Activated CD4-positive, alpha-beta memory T cell treated with anti-CD3 and anti-CD28 coated beads for 36 hours (primary cell): ENCODE measurements around the gene NAXD. TPM values are rescaled to one million over a fixed set of nuclear protein-coding genes. Genes with fewer than 3 reads are reported as not detected.
"Not testable (repeated sequence)": the region's sequence is repeated elsewhere in the genome, so short reads cannot be mapped to it uniquely, and the experiment has no call there.

Source experiments
- CTCF ChIA-PET: fragments of 350-600 bp; sonication (Branson Sonifier 250); formaldehyde crosslinking; loops from one replicate; lab custom pipeline; 2021; ENCODE audit warnings: antibody characterized with exemption, inconsistent platforms; lab: Charles Lee
- POLR2A ChIA-PET: fragments of 350-600 bp; sonication (Branson Sonifier 250); formaldehyde crosslinking; loops from one replicate; lab custom pipeline; 2021; ENCODE audit warnings: antibody characterized with exemption; lab: Charles Lee
- DNase-seq: peaks from one replicate; pipeline ENCODE4 v3.0.0-alpha.2; 2020
- H3K27ac Mint-ChIP-seq: one replicate; pipeline ENCODE4 v1.8.0; 2021; ENCODE audit warnings: mixed read lengths
- H3K27me3 Mint-ChIP-seq: one replicate; pipeline ENCODE4 v1.8.0; 2021; ENCODE audit warnings: mixed read lengths
- H3K36me3 Mint-ChIP-seq: one replicate; pipeline ENCODE4 v1.8.0; 2021; ENCODE audit warnings: mixed read lengths
- H3K4me1 Mint-ChIP-seq: one replicate; pipeline ENCODE4 v1.8.0; 2021; ENCODE audit warnings: low read depth, mixed read lengths
- H3K4me3 Mint-ChIP-seq: one replicate; pipeline ENCODE4 v1.8.0; 2021; ENCODE audit warnings: mild to moderate bottlenecking, mixed read lengths
- H3K9me3 Mint-ChIP-seq: one replicate; pipeline ENCODE4 v1.8.0; 2021; ENCODE audit warnings: mixed read lengths
- intact Hi-C: fragments of 100-400 bp; cut with micrococcal nuclease; formaldehyde crosslinking; loops from one replicate; pipeline ENCODE4 v1.15.1; 2023
- total RNA-seq, 2 experiments: library from RNA; stranded (reverse); gene quantifications; one replicate each; pipeline ENCODE4 v1.2.3, GENCODE V29; 2021

The NAXD gene
- total RNA-seq, 2 experiments from 2014 or later = 22.6 to 22.9 TPM

- H3K27me3 Mint-ChIP-seq = no peaks in the 10 kb centered on the region
- ChIA-PET CTCF (no interaction called here), POLR2A (no interaction called here)
- H3K9me3 Mint-ChIP-seq = peaks cover 8% of the 10 kb centered on the region
- no peak overlapping the region for H3K27ac Mint-ChIP-seq
- intact Hi-C loops = no loop called here
- peaks cover 58% of the 10 kb centered on the region for H3K36me3 Mint-ChIP-seq
- no peak overlapping the region for H3K4me3 Mint-ChIP-seq
- no peak for DNase-seq
- peaks cover 16% of the 10 kb centered on the region for H3K4me1 Mint-ChIP-seq
Observed at GRCh38 chr13:110663491-110663890, 48.1 kb downstream of the NAXD start.

GRCh38 chr13:110664041-110664440, 48.7 kb downstream of the NAXD start:
- H3K27me3 Mint-ChIP-seq = no peaks in the 10 kb centered on the region
- DNase-seq = no peak
- H3K36me3 Mint-ChIP-seq = peaks cover 61% of the 10 kb centered on the region
- ChIA-PET CTCF (interaction anchor here (1.4 kb wide), 1 partner anchor 17 kb away, joined by 3 read pairs; no protein-coding TSS in a partner anchor), POLR2A (no interaction called here)
- no peak overlapping the region for H3K27ac Mint-ChIP-seq
- H3K4me1 Mint-ChIP-seq = peaks cover 11% of the 10 kb centered on the region
- no peak overlapping the region for H3K4me3 Mint-ChIP-seq
- intact Hi-C loops = no loop called here
- peaks cover 8% of the 10 kb centered on the region for H3K9me3 Mint-ChIP-seq

GRCh38 chr13:110664673-110665072, 49.3 kb downstream of the NAXD start:
- Mint-ChIP-seq H3K36me3 (peaks cover 60% of the 10 kb centered on the region), H3K27ac (no peak overlapping the region), H3K9me3 (peaks cover 8% of the 10 kb centered on the region), H3K4me3 (no peak overlapping the region), H3K27me3 (no peaks in the 10 kb centered on the region), H3K4me1 (peaks cover 6% of the 10 kb centered on the region)
- ChIA-PET CTCF (interaction anchor here (1.4 kb wide), 1 partner anchor 17 kb away, joined by 3 read pairs; no protein-coding TSS in a partner anchor), POLR2A (no interaction called here)
- DNase-seq = no peak
- intact Hi-C loops = no loop called here

- H3K36me3 Mint-ChIP-seq = peaks cover 58% of the 10 kb centered on the region
- H3K4me1 Mint-ChIP-seq = peaks cover under 1% of the 10 kb centered on the region
- no peak overlapping the region for H3K4me3 Mint-ChIP-seq
- H3K27me3 Mint-ChIP-seq = no peaks in the 10 kb centered on the region
- ChIA-PET POLR2A (no interaction called here), CTCF (interaction anchor here (1.4 kb wide), 1 partner anchor 16 kb away, joined by 3 read pairs; no protein-coding TSS in a partner anchor)
- H3K9me3 Mint-ChIP-seq = peaks cover 8% of the 10 kb centered on the region
- no peak for DNase-seq
- intact Hi-C loops = no loop called here
- no peak overlapping the region for H3K27ac Mint-ChIP-seq
Observed at GRCh38 chr13:110665491-110666254, 50.3 kb downstream of the NAXD start.

GRCh38 chr13:110666255-110666533, 50.8 kb downstream of the NAXD start:
- Mint-ChIP-seq H3K4me1 (peaks cover 5% of the 10 kb centered on the region), H3K9me3 (peaks cover 7% of the 10 kb centered on the region), H3K27me3 (no peaks in the 10 kb centered on the region), H3K36me3 (peaks cover 59% of the 10 kb centered on the region), H3K27ac (no peak overlapping the region), H3K4me3 (no peak overlapping the region)
- CTCF ChIA-PET = interaction anchor here (1.0 kb wide), 1 partner anchor 73 kb away, joined by 3 read pairs; no protein-coding TSS in a partner anchor
- intact Hi-C loops = no loop called here
- POLR2A ChIA-PET = no interaction called here
- DNase-seq = no peak

- intact Hi-C loops = no loop called here
- Mint-ChIP-seq H3K9me3 (no peaks in the 10 kb centered on the region), H3K4me1 (peaks cover 10% of the 10 kb centered on the region), H3K4me3 (no peak overlapping the region), H3K27ac (no peak overlapping the region), H3K27me3 (no peaks in the 10 kb centered on the region), H3K36me3 (peaks cover 49% of the 10 kb centered on the region)
- CTCF ChIA-PET = no interaction called here
- no peak for DNase-seq
- POLR2A ChIA-PET = no interaction called here
Observed at GRCh38 chr13:110669036-110669435, 53.7 kb downstream of the NAXD start.

- H3K27ac Mint-ChIP-seq, CTCF ChIA-PET, intact Hi-C loops, POLR2A ChIA-PET, H3K27me3 Mint-ChIP-seq, H3K4me1 Mint-ChIP-seq, H3K9me3 Mint-ChIP-seq, DNase-seq, H3K4me3 Mint-ChIP-seq: not testable (repeated sequence)
- peaks cover 55% of the 10 kb centered on the region for H3K36me3 Mint-ChIP-seq
Observed at GRCh38 chr13:110669814-110670213, 54.5 kb downstream of the NAXD start.

GRCh38 chr13:110676595-110677587, 61.5 kb downstream of the NAXD start:
- H3K27ac Mint-ChIP-seq = no peak overlapping the region
- intact Hi-C loops = no loop called here
- H3K9me3 Mint-ChIP-seq = peaks cover 2% of the 10 kb centered on the region
- peaks cover 64% of the 10 kb centered on the region for H3K36me3 Mint-ChIP-seq
- CTCF ChIA-PET = interaction anchor here (0.7 to 1.0 kb wide), 2 partner anchors 143 to 355 kb away, joined by 4 to 5 read pairs; no protein-coding TSS in a partner anchor
- DNase-seq = peak; percentile 41
- H3K4me1 Mint-ChIP-seq = peaks cover 21% of the 10 kb centered on the region
- no peak overlapping the region for H3K4me3 Mint-ChIP-seq
- POLR2A ChIA-PET = interaction anchor here (0.9 kb wide), 1 partner anchor 39 kb away, joined by 3 read pairs; no protein-coding TSS in a partner anchor
- H3K27me3 Mint-ChIP-seq = no peaks in the 10 kb centered on the region

- intact Hi-C loops = no loop called here
- peaks cover 2% of the 10 kb centered on the region for H3K9me3 Mint-ChIP-seq
- ChIA-PET POLR2A (interaction anchor here (0.9 kb wide), 1 partner anchor 38 kb away, joined by 3 read pairs; no protein-coding TSS in a partner anchor), CTCF (no interaction called here)
- no peak for DNase-seq
- peaks cover 61% of the 10 kb centered on the region for H3K36me3 Mint-ChIP-seq
- no peaks in the 10 kb centered on the region for H3K27me3 Mint-ChIP-seq
- H3K4me3 Mint-ChIP-seq = no peak overlapping the region
- no peak overlapping the region for H3K27ac Mint-ChIP-seq
- peaks cover 17% of the 10 kb centered on the region for H3K4me1 Mint-ChIP-seq
Observed at GRCh38 chr13:110677731-110678545, 62.6 kb downstream of the NAXD start.

GRCh38 chr13:110680852-110681251, 65.5 kb downstream of the NAXD start:
- H3K9me3 Mint-ChIP-seq = no peaks in the 10 kb centered on the region
- POLR2A ChIA-PET = no interaction called here
- DNase-seq = no peak
- peaks cover 47% of the 10 kb centered on the region for H3K36me3 Mint-ChIP-seq
- CTCF ChIA-PET = interaction anchor here (1.0 to 3.5 kb wide), 6 partner anchors 9 to 138 kb away, joined by 3 to 39 read pairs (median 3); no protein-coding TSS in a partner anchor
- no peak overlapping the region for H3K4me3 Mint-ChIP-seq
- no peak overlapping the region for H3K27ac Mint-ChIP-seq
- intact Hi-C loops = no loop called here
- H3K4me1 Mint-ChIP-seq = peaks cover 17% of the 10 kb centered on the region
- no peaks in the 10 kb centered on the region for H3K27me3 Mint-ChIP-seq

GRCh38 chr13:110681868-110682550, 66.7 kb downstream of the NAXD start:
- intact Hi-C loops = no loop called here
- no peak overlapping the region for H3K4me3 Mint-ChIP-seq
- H3K36me3 Mint-ChIP-seq = peaks cover 37% of the 10 kb centered on the region
- DNase-seq = no peak
- CTCF ChIA-PET = interaction anchor here (0.7 to 3.5 kb wide), 8 partner anchors 15 to 560 kb away, joined by 3 to 39 read pairs (median 3); no protein-coding TSS in a partner anchor
- no peak overlapping the region for H3K27ac Mint-ChIP-seq
- POLR2A ChIA-PET = no interaction called here
- no peaks in the 10 kb centered on the region for H3K27me3 Mint-ChIP-seq
- peaks cover 7% of the 10 kb centered on the region for H3K4me1 Mint-ChIP-seq
- H3K9me3 Mint-ChIP-seq = no peaks in the 10 kb centered on the region
